ENCODE results near the gene CDH2. TPM values are rescaled to one million over a fixed set of nuclear protein-coding genes. Genes with fewer than 3 reads are reported as not detected.
A peak's percentile ranks its signal among the peaks of the same experiment; 100 is the strongest.

Gene CDH2
- total RNA-seq, 1 experiment from 2014 or later, result 43.7 TPM

GRCh38 chr18:28045176-28045810 lies 131.6 kb downstream of the CDH2 start:
- DNase-seq (ENCODE audit: low read depth), result peak; percentile 56

- DNase-seq (ENCODE audit: low read depth), result no peak
These were observed 132.9 kb downstream of the CDH2 start for GRCh38 chr18:28044036-28044435.

- no peak for DNase-seq (ENCODE audit: low read depth)
These were observed 133.3 kb downstream of the CDH2 start for GRCh38 chr18:28043631-28044030.

- peak; percentile 73 for DNase-seq (ENCODE audit: low read depth)
These were observed 135.6 kb downstream of the CDH2 start for GRCh38 chr18:28041366-28041765.

GRCh38 chr18:28040716-28041115 lies 136.2 kb downstream of the CDH2 start:
- peak; percentile 8 for DNase-seq (ENCODE audit: low read depth)

GRCh38 chr18:28040211-28040610 lies 136.7 kb downstream of the CDH2 start:
- no peak for DNase-seq (ENCODE audit: low read depth)

- no peak for DNase-seq (ENCODE audit: low read depth)
These were observed 137.2 kb downstream of the CDH2 start for GRCh38 chr18:28039691-28040090.

GRCh38 chr18:28039078-28039477 lies 137.9 kb downstream of the CDH2 start:
- DNase-seq (ENCODE audit: low read depth), result peak; percentile 81

- no peak for DNase-seq (ENCODE audit: low read depth)
These were observed 140.4 kb downstream of the CDH2 start for GRCh38 chr18:28036488-28036887.

- no peak for DNase-seq (ENCODE audit: low read depth)
These were observed 142.4 kb downstream of the CDH2 start for GRCh38 chr18:28034567-28034966.

- DNase-seq (ENCODE audit: low read depth), result no peak
These were observed 144.8 kb downstream of the CDH2 start for GRCh38 chr18:28032177-28032576.

- no peak for DNase-seq (ENCODE audit: low read depth)
These were observed 146.5 kb downstream of the CDH2 start for GRCh38 chr18:28030458-28030857.

- no peak for DNase-seq (ENCODE audit: low read depth)
These were observed 149.2 kb downstream of the CDH2 start for GRCh38 chr18:28027755-28028154.

- no peak for DNase-seq (ENCODE audit: low read depth)
These were observed 157.4 kb downstream of the CDH2 start for GRCh38 chr18:28019425-28020108.

- no peak for DNase-seq (ENCODE audit: low read depth)
These were observed 158.6 kb downstream of the CDH2 start for GRCh38 chr18:28018351-28018750.

- DNase-seq (ENCODE audit: low read depth), result no peak
These were observed 161.3 kb downstream of the CDH2 start for GRCh38 chr18:28015671-28016070.

- peak; percentile 18 for DNase-seq (ENCODE audit: low read depth)
These were observed 163.9 kb downstream of the CDH2 start for GRCh38 chr18:28013066-28013465.

GRCh38 chr18:28012336-28012735 lies 164.6 kb downstream of the CDH2 start:
- no peak for DNase-seq (ENCODE audit: low read depth)

GRCh38 chr18:28009589-28009988 lies 167.3 kb downstream of the CDH2 start:
- DNase-seq (ENCODE audit: low read depth), result no peak

GRCh38 chr18:28007841-28008240 lies 169.1 kb downstream of the CDH2 start:
- peak; percentile 7 for DNase-seq (ENCODE audit: low read depth)

- DNase-seq (ENCODE audit: low read depth), result no peak
These were observed 171.8 kb downstream of the CDH2 start for GRCh38 chr18:28005164-28005563.

- DNase-seq (ENCODE audit: low read depth), result no peak
These were observed 172.3 kb downstream of the CDH2 start for GRCh38 chr18:28004606-28005005.

- DNase-seq (ENCODE audit: low read depth), result peak; percentile 38
These were observed 173.5 kb downstream of the CDH2 start for GRCh38 chr18:28003451-28003850.

- no peak for DNase-seq (ENCODE audit: low read depth)
These were observed 174.1 kb downstream of the CDH2 start for GRCh38 chr18:28002841-28003240.

All from RPMI7951 (cell line).